HepG2 (cell line): ENCODE measurements around the gene DRAP1. TPM values are rescaled to one million over a fixed set of nuclear protein-coding genes. Genes with fewer than 3 reads are reported as not detected.

Experiments
- AHR ChIP-seq: IDR thresholded peaks from 2 replicates; pipeline ENCODE4 v1.6.1; 2018; ENCODE audit warnings: missing genetic modification reagents, missing compliant biosample characterization
- CAMTA2 ChIP-seq: sonication (generic); formaldehyde crosslinking; IDR thresholded peaks from 2 replicates; pipeline ENCODE4 v1.4.0; 2020; ENCODE audit warnings: mild to moderate bottlenecking, missing genetic modification reagents, borderline replicate concordance
- FOXM1 ChIP-seq: sonication (generic); formaldehyde crosslinking; IDR thresholded peaks from 2 replicates; pipeline ENCODE4 v1.5.0; 2020; ENCODE audit warnings: missing genetic modification reagents
- HDAC1 ChIP-seq: sonication (generic); formaldehyde crosslinking; IDR thresholded peaks from 2 replicates; pipeline ENCODE4 v1.5.1; 2020; ENCODE audit warnings: mild to moderate bottlenecking, missing genetic modification reagents
- IRX3 ChIP-seq: sonication (generic); formaldehyde crosslinking; IDR thresholded peaks from 2 replicates; pipeline ENCODE4 v1.8.1; 2023; ENCODE audit warnings: mild to moderate bottlenecking, low read depth, missing genetic modification reagents, borderline replicate concordance
- KDM2A ChIP-seq: sonication (generic); formaldehyde crosslinking; IDR thresholded peaks from 2 replicates; pipeline ENCODE4 v1.4.0; 2020; ENCODE audit warnings: low read depth, missing genetic modification reagents, borderline replicate concordance
- KDM5B ChIP-seq: sonication (generic); formaldehyde crosslinking; IDR thresholded peaks from 2 replicates; pipeline ENCODE4 v1.4.0; 2020; ENCODE audit warnings: missing genetic modification reagents, mild to moderate bottlenecking, borderline replicate concordance
- NFATC3 ChIP-seq: sonication (generic); formaldehyde crosslinking; IDR thresholded peaks from 2 replicates; pipeline ENCODE4 v1.5.1; 2020; ENCODE audit warnings: mild to moderate bottlenecking, missing genetic modification reagents
- NR2C2 ChIP-seq: sonication (generic); formaldehyde crosslinking; IDR thresholded peaks from 2 replicates; pipeline ENCODE4 v1.4.0; 2020; ENCODE audit warnings: missing genetic modification reagents, mild to moderate bottlenecking, moderate library complexity, borderline replicate concordance
- RAD51 ChIP-seq: fragments of 450-650 bp; IDR thresholded peaks from 2 replicates; pipeline ENCODE4 v1.6.1; 2016; ENCODE audit warnings: borderline replicate concordance
- ZNF143 ChIP-seq: sonication (generic); formaldehyde crosslinking; IDR thresholded peaks from 2 replicates; pipeline ENCODE4 v1.4.0; 2020; ENCODE audit warnings: missing genetic modification reagents
- ZNF282 ChIP-seq: fragments of 450-650 bp; IDR thresholded peaks from 2 replicates; pipeline ENCODE4 v1.6.1; 2018; ENCODE audit not compliant: partially characterized antibody
- ZNF589 ChIP-seq: sonication (generic); formaldehyde crosslinking; conservative IDR thresholded peaks from 2 replicates; pipeline ENCODE4 v1.8.0; 2022; ENCODE audit warnings: mild to moderate bottlenecking, moderate library complexity, missing genetic modification reagents
- polyA plus RNA-seq, 8 experiments: library from polyadenylated mRNA; depleted of rRNA in 3 of 8; stranded (reverse) in 7 of 8; unstranded in 1 of 8; fragments of >200 nt; fragmentation: Illumina TruSeq in 4 of 8; extraction: Trizol in 4 of 8; gene quantifications; 2 replicates each; pipeline versions ENCODE4 v1.2.1 to v1.2.3, GENCODE V29; 2011 to 2016; ENCODE audit warnings: low read depth in 4 of 8, missing spikeins in 1 of 8, mixed read lengths in 1 of 8; ENCODE audit not compliant: insufficient read depth in 1 of 8
- total RNA-seq, 5 experiments: library from RNA; depleted of rRNA; stranded (reverse); fragments of >200 nt; fragmentation: Illumina TruSeq; extraction: Trizol; gene quantifications; 2 replicates each; pipeline ENCODE4 v1.2.3, GENCODE V29; 2016; ENCODE audit warnings: low read depth in 1 of 5
- TF ChIP-seq, protein P1 (sequence below): IDR thresholded peaks from 2 replicates; pipeline ENCODE4 v1.4.0; 2020; ENCODE audit warnings: mild to moderate bottlenecking, missing genetic modification reagents
- TF ChIP-seq, protein P2 (sequence below): sonication (generic); formaldehyde crosslinking; IDR thresholded peaks from 2 replicates; pipeline ENCODE4 v1.4.0; 2020; ENCODE audit warnings: missing genetic modification reagents
- TF ChIP-seq, protein P3 (sequence below): sonication (generic); formaldehyde crosslinking; IDR thresholded peaks from 2 replicates; pipeline ENCODE4 v1.5.1; 2020; ENCODE audit warnings: missing genetic modification reagents, mild to moderate bottlenecking, borderline replicate concordance
- TF ChIP-seq, protein P4 (sequence below): sonication (generic); formaldehyde crosslinking; IDR thresholded peaks from 2 replicates; pipeline ENCODE4 v1.4.0; 2020; ENCODE audit warnings: missing genetic modification reagents; ENCODE audit errors: not compliant biosample characterization
- TF ChIP-seq, protein P5 (sequence below): sonication (generic); formaldehyde crosslinking; IDR thresholded peaks from 2 replicates; pipeline ENCODE4 v1.9.0; 2021; ENCODE audit warnings: missing genetic modification reagents, borderline replicate concordance

Gene DRAP1
- total and polyA plus RNA-seq, 2 of the 13 experiments (the other 11 are each of a cell fraction or from before 2014, with no cell fraction given): 46.8 to 52.3 TPM

DNA sequence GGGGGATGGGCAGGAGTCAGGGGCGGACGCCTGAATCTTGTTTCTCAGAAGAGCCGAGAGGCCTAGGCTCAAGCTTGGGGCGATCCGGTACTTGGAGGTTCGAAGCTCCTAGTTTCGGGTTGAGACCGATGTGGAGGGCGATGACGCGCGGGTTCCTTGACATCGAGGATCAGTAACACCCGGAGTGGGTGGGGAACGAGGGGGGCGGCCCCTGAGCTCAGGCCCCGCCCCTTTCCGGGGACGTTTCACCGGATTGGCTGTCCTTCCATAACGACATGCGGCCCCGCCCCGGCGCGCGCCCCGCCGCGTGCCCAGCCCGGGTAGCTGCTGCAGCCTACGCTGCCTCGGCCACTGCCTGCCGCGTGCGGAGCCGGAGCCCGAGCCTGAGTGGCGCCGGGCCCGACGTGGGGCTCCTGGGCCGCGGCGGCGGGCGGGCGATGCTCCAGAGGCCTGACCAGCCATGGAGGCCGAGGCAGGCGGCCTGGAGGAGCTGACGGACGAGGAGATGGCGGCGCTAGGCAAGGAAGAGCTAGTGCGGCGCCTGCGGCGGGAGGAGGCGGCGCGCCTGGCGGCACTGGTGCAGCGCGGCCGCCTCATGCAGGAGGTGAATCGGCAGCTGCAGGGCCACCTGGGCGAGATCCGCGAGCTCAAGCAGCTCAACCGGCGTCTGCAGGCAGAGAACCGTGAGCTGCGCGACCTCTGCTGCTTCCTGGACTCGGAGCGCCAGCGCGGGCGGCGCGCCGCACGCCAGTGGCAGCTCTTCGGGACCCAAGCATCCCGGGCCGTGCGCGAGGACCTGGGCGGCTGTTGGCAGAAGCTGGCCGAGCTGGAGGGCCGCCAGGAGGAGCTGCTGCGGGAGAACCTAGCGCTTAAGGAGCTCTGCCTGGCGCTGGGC is 28.7 kb upstream of the DRAP1 start, which contains the start of gene CCDC85B (continued):
- TF ChIP-seq, protein P1, sequence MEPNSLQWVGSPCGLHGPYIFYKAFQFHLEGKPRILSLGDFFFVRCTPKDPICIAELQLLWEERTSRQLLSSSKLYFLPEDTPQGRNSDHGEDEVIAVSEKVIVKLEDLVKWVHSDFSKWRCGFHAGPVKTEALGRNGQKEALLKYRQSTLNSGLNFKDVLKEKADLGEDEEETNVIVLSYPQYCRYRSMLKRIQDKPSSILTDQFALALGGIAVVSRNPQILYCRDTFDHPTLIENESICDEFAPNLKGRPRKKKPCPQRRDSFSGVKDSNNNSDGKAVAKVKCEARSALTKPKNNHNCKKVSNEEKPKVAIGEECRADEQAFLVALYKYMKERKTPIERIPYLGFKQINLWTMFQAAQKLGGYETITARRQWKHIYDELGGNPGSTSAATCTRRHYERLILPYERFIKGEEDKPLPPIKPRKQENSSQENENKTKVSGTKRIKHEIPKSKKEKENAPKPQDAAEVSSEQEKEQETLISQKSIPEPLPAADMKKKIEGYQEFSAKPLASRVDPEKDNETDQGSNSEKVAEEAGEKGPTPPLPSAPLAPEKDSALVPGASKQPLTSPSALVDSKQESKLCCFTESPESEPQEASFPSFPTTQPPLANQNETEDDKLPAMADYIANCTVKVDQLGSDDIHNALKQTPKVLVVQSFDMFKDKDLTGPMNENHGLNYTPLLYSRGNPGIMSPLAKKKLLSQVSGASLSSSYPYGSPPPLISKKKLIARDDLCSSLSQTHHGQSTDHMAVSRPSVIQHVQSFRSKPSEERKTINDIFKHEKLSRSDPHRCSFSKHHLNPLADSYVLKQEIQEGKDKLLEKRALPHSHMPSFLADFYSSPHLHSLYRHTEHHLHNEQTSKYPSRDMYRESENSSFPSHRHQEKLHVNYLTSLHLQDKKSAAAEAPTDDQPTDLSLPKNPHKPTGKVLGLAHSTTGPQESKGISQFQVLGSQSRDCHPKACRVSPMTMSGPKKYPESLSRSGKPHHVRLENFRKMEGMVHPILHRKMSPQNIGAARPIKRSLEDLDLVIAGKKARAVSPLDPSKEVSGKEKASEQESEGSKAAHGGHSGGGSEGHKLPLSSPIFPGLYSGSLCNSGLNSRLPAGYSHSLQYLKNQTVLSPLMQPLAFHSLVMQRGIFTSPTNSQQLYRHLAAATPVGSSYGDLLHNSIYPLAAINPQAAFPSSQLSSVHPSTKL: 0 out of 2 replicates have a peak, but pooled peaks have one; percentile 6
- TF ChIP-seq RAD51: no peak
- TF ChIP-seq, protein P2, sequence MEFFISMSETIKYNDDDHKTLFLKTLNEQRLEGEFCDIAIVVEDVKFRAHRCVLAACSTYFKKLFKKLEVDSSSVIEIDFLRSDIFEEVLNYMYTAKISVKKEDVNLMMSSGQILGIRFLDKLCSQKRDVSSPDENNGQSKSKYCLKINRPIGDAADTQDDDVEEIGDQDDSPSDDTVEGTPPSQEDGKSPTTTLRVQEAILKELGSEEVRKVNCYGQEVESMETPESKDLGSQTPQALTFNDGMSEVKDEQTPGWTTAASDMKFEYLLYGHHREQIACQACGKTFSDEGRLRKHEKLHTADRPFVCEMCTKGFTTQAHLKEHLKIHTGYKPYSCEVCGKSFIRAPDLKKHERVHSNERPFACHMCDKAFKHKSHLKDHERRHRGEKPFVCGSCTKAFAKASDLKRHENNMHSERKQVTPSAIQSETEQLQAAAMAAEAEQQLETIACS (CRISPR knock-in tag): peak; percentile 90
- TF ChIP-seq IRX3: peak; percentile 90; the same call in 1 of the 2 replicates
- no peak for TF ChIP-seq CAMTA2 (CRISPR knock-in tag)
- TF ChIP-seq ZNF589 (CRISPR knock-in tag): no peak
- TF ChIP-seq, protein P3, sequence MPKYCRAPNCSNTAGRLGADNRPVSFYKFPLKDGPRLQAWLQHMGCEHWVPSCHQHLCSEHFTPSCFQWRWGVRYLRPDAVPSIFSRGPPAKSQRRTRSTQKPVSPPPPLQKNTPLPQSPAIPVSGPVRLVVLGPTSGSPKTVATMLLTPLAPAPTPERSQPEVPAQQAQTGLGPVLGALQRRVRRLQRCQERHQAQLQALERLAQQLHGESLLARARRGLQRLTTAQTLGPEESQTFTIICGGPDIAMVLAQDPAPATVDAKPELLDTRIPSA: 0 out of 2 replicates have a peak, but pooled peaks have one; percentile 82
- TF ChIP-seq, protein P4, sequence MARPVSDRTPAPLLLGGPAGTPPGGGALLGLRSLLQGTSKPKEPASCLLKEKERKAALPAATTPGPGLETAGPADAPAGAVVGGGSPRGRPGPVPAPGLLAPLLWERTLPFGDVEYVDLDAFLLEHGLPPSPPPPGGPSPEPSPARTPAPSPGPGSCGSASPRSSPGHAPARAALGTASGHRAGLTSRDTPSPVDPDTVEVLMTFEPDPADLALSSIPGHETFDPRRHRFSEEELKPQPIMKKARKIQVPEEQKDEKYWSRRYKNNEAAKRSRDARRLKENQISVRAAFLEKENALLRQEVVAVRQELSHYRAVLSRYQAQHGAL (CRISPR knock-in tag): peak; percentile 6
- no peak; the same call in 1 of the 2 replicates for TF ChIP-seq KDM2A (CRISPR knock-in tag)
- TF ChIP-seq ZNF143 (CRISPR knock-in tag): peak; percentile 40; the same call in 1 of the 2 replicates
- 0 out of 2 replicates have a peak, but pooled peaks have one; percentile 65 for TF ChIP-seq FOXM1
- TF ChIP-seq AHR: no peak
- TF ChIP-seq HDAC1 (CRISPR knock-in tag): peak; percentile 68; the same call in 1 of the 2 replicates
- TF ChIP-seq NFATC3: no peak
- TF ChIP-seq, protein P5, sequence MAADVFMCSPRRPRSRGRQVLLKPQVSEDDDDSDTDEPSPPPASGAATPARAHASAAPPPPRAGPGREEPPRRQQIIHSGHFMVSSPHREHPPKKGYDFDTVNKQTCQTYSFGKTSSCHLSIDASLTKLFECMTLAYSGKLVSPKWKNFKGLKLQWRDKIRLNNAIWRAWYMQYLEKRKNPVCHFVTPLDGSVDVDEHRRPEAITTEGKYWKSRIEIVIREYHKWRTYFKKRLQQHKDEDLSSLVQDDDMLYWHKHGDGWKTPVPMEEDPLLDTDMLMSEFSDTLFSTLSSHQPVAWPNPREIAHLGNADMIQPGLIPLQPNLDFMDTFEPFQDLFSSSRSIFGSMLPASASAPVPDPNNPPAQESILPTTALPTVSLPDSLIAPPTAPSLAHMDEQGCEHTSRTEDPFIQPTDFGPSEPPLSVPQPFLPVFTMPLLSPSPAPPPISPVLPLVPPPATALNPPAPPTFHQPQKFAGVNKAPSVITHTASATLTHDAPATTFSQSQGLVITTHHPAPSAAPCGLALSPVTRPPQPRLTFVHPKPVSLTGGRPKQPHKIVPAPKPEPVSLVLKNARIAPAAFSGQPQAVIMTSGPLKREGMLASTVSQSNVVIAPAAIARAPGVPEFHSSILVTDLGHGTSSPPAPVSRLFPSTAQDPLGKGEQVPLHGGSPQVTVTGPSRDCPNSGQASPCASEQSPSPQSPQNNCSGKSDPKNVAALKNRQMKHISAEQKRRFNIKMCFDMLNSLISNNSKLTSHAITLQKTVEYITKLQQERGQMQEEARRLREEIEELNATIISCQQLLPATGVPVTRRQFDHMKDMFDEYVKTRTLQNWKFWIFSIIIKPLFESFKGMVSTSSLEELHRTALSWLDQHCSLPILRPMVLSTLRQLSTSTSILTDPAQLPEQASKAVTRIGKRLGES: peak; percentile 46; the same call in 1 of the 2 replicates
- TF ChIP-seq ZNF282: no peak
- peak; percentile 52 for TF ChIP-seq NR2C2 (CRISPR knock-in tag)
- TF ChIP-seq KDM5B (CRISPR knock-in tag): peak; percentile 71; the same call in 1 of the 2 replicates
